Measurements from ENCODE around the gene NOC2L.

The NOC2L gene

DNA sequence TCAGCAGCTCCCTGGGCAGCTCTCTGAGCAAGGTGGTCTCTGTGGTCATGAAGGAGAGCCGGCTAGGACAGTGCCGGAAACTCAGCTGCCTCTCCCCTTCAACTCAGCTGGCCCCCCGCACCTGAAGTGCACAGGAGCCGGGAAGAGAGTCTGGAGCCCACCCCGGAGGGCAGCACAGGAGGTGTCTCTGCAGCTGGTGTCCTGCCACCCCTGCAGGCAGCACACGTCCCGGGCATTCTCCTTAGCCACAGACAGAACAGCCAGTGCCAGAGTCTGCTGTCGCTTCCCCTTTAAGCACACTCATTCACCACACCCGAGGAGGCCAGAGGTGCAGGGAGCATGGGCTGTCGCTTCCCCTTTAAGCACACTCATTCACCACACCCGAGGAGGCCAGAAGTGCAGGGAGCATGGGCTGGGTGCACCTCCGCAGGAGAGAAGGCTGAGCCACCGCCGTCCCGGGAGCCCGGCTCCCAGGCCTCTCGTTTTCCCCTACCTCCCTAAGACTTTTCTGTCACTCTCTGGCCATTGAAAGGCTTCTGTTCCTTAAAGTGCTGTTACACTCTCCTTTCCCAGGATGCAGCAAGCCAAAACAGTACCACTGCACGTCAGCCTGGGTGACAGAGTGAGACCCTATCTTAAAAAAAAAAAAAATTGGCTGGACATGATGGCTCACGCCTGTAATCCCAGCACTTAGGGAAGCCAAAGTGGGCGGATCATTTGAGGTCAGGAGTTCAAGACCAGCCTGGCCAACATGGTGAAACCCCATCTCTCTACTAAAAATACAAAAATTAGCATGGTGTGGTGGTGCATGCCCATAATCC lies 52.2 kb downstream of the NOC2L start:
- TF ChIP-seq SPI1 (IDR thresholded peaks at IDR 0.05; ENCODE audit: borderline replicate concordance, low read depth), result peak; percentile 82; the same call in 1 of the 2 replicates
- TF ChIP-seq GABPA (IDR thresholded peaks at IDR 0.05; ENCODE audit: low read depth), result no peak
- TF ChIP-seq, protein P1, sequence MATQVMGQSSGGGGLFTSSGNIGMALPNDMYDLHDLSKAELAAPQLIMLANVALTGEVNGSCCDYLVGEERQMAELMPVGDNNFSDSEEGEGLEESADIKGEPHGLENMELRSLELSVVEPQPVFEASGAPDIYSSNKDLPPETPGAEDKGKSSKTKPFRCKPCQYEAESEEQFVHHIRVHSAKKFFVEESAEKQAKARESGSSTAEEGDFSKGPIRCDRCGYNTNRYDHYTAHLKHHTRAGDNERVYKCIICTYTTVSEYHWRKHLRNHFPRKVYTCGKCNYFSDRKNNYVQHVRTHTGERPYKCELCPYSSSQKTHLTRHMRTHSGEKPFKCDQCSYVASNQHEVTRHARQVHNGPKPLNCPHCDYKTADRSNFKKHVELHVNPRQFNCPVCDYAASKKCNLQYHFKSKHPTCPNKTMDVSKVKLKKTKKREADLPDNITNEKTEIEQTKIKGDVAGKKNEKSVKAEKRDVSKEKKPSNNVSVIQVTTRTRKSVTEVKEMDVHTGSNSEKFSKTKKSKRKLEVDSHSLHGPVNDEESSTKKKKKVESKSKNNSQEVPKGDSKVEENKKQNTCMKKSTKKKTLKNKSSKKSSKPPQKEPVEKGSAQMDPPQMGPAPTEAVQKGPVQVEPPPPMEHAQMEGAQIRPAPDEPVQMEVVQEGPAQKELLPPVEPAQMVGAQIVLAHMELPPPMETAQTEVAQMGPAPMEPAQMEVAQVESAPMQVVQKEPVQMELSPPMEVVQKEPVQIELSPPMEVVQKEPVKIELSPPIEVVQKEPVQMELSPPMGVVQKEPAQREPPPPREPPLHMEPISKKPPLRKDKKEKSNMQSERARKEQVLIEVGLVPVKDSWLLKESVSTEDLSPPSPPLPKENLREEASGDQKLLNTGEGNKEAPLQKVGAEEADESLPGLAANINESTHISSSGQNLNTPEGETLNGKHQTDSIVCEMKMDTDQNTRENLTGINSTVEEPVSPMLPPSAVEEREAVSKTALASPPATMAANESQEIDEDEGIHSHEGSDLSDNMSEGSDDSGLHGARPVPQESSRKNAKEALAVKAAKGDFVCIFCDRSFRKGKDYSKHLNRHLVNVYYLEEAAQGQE (IDR thresholded peaks at IDR 0.05; ENCODE audit: insufficient replicate concordance, low read depth), result no peak
- TF ChIP-seq POLR2AphosphoS5 (IDR thresholded peaks at IDR 0.05; ENCODE audit: low read depth), result peak; percentile 48
- TF ChIP-seq, protein P2, sequence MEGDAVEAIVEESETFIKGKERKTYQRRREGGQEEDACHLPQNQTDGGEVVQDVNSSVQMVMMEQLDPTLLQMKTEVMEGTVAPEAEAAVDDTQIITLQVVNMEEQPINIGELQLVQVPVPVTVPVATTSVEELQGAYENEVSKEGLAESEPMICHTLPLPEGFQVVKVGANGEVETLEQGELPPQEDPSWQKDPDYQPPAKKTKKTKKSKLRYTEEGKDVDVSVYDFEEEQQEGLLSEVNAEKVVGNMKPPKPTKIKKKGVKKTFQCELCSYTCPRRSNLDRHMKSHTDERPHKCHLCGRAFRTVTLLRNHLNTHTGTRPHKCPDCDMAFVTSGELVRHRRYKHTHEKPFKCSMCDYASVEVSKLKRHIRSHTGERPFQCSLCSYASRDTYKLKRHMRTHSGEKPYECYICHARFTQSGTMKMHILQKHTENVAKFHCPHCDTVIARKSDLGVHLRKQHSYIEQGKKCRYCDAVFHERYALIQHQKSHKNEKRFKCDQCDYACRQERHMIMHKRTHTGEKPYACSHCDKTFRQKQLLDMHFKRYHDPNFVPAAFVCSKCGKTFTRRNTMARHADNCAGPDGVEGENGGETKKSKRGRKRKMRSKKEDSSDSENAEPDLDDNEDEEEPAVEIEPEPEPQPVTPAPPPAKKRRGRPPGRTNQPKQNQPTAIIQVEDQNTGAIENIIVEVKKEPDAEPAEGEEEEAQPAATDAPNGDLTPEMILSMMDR (IDR thresholded peaks at IDR 0.05; ENCODE audit: insufficient read depth, low read length), result no peak
- H3K4me3 ChIP-seq (replicated peaks; ENCODE audit: insufficient read depth, low read length), result no peak overlapping the region
- DNase-seq (ENCODE audit: low read depth in 1 of 2, low spot score in 1 of 2), result peak; percentile 57 to 93
- peak overlapping the region; percentile 54 for H3K27ac ChIP-seq (replicated peaks)
- no peaks in the 10 kb centered on the region for H3K27me3 ChIP-seq (ENCODE audit: insufficient read depth, poor library complexity, severe bottlenecking)

DNA sequence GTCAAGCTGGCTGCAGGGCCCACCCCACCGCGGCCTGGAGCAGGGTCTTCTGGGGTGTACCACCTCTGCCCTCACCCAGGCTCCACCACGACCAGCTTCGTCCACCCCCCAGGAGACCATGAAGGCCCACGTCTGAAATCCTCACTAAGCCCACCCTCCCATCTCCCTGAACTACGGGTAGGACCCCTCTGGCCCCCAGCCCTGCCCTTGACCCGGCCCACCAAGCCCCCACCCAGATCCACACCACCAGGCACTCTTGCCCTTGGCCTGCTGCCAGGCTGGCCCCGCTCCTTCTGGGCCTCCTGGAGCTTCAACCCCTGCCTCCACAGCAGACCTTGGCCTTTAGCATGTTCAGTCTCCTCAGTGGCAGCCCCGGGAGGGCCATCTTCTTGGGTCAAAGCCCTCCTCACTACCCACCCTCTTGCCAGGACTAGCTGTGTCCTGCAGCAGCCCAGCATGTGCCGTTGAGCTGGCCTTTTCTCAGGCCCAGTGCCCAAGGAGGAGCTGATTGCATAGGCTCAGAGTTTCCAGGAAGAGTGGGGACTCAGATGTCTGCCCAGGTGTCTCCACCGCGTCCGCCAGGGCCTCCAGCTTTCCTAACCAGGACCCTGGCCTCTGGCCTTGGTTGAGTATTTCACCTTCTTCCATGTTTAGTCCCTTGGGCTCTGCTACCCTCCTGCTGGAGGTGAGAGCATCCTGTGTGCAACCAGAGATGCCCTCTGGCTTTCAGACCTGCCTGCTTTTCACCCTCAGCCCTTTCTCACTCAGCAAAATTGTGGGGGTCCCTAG lies 53.1 kb downstream of the NOC2L start:
- no peaks in the 10 kb centered on the region for H3K27me3 ChIP-seq (ENCODE audit: insufficient read depth, poor library complexity, severe bottlenecking)
- no peak for DNase-seq (ENCODE audit: low read depth in 1 of 2, low spot score in 1 of 2)
- H3K27ac ChIP-seq (replicated peaks), result peak overlapping the region; percentile 54
- TF ChIP-seq GABPA (IDR thresholded peaks at IDR 0.05; ENCODE audit: low read depth) (no peak), POLR2AphosphoS5 (IDR thresholded peaks at IDR 0.05; ENCODE audit: low read depth) (no peak), SPI1 (IDR thresholded peaks at IDR 0.05; ENCODE audit: borderline replicate concordance, low read depth) (no peak)
- TF ChIP-seq, protein P1 (IDR thresholded peaks at IDR 0.05; ENCODE audit: insufficient replicate concordance, low read depth), result no peak
- TF ChIP-seq, protein P2 (IDR thresholded peaks at IDR 0.05; ENCODE audit: insufficient read depth, low read length), result no peak
- H3K4me3 ChIP-seq (replicated peaks; ENCODE audit: insufficient read depth, low read length), result no peak overlapping the region

GRCh38 chr1:905071-905749 lies 53.8 kb downstream of the NOC2L start:
- H3K27ac ChIP-seq (replicated peaks), result peak overlapping the region; percentile 57
- H3K4me3 ChIP-seq (replicated peaks; ENCODE audit: insufficient read depth, low read length), result peak overlapping the region; percentile 7; the same call in 1 of the 2 replicates
- no peaks in the 10 kb centered on the region for H3K27me3 ChIP-seq (ENCODE audit: insufficient read depth, poor library complexity, severe bottlenecking)
- DNase-seq (ENCODE audit: low read depth in 1 of 2, low spot score in 1 of 2), result peak in 1 of 2 experiments; percentile 80
- TF ChIP-seq GABPA (IDR thresholded peaks at IDR 0.05; ENCODE audit: low read depth) (peak; percentile 54; the same call in 1 of the 2 replicates), SPI1 (IDR thresholded peaks at IDR 0.05; ENCODE audit: borderline replicate concordance, low read depth) (peak; percentile 20; the same call in 1 of the 2 replicates)
- TF ChIP-seq, protein P1 (IDR thresholded peaks at IDR 0.05; ENCODE audit: insufficient replicate concordance, low read depth), result no peak
